ENCODE measurements around the gene SHISAL1. TPM values are rescaled to one million over a fixed set of nuclear protein-coding genes. Genes with fewer than 3 reads are reported as not detected.

SHISAL1 gene
- polyA plus RNA-seq, 1 donor (not counting 4 experiments of a cell fraction or from before 2014, with no cell fraction given) = 0.24 TPM

DNA sequence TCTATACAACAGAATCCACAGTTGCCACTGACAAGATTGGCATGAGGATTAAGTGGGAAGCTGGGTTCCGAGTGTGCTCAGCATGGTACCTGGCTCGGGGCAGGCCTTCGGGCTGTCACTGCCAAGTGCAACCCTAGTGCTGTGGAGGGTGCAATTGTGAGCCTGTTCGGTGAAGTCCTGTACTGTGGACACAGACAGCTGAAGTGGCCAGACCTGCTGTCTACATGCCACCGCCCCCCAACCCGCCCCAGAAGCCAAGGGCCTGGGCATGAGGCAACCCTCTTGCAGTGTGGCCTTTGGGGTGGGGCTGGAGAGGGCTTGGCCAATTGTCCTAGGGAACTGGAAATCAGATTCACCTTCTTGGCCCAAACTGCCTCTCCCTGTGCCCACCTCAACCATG lies 15.6 kb upstream of the SHISAL1 start:
- Histone ChIP-seq H3K4me3 (ENCODE audit: control insufficient read depth in 2 of 3, extremely low read depth in 1 of 3, insufficient read depth in 2 of 3, low read depth in 1 of 3, low read length in 3 of 3) (no peak overlapping the region), H3K27ac (ENCODE audit: control insufficient read depth, insufficient read depth, low read length) (no peak overlapping the region), H3K27me3 (ENCODE audit: control insufficient read depth, extremely low read depth, insufficient read depth, low read length) (peaks cover 63% of the 10 kb centered on the region), H3K4me1 (ENCODE audit: control insufficient read depth, extremely low read depth, insufficient read depth, low read length) (peaks cover 8% of the 10 kb centered on the region), H3K9me1 (ENCODE audit: control insufficient read depth, extremely low read depth, insufficient read depth, low read length) (no peaks in the 10 kb centered on the region), H3K36me3 (ENCODE audit: control insufficient read depth in 2 of 2, extremely low read depth in 1 of 2, insufficient read depth in 2 of 2, low read length in 2 of 2) (no peaks in the 10 kb centered on the region), H3K9ac (ENCODE audit: control insufficient read depth, extremely low read depth, insufficient read depth, low read length) (no peak overlapping the region), H2AFZ (ENCODE audit: control insufficient read depth, low read length) (no peak overlapping the region), H3K9me3 (ENCODE audit: control insufficient read depth, low read depth, low read length) (no peaks in the 10 kb centered on the region), H3K79me2 (ENCODE audit: control insufficient read depth, insufficient read depth, low read length) (no peaks in the 10 kb centered on the region), H3K4me2 (ENCODE audit: control insufficient read depth, extremely low read depth, insufficient read depth, low read depth, low read length) (no peak overlapping the region), H4K20me1 (ENCODE audit: control insufficient read depth, extremely low read depth, insufficient read depth, low read length) (no peaks in the 10 kb centered on the region)
- DNase-seq (ENCODE audit: low read depth, low spot score) = no peak
- TF ChIP-seq, protein P1, sequence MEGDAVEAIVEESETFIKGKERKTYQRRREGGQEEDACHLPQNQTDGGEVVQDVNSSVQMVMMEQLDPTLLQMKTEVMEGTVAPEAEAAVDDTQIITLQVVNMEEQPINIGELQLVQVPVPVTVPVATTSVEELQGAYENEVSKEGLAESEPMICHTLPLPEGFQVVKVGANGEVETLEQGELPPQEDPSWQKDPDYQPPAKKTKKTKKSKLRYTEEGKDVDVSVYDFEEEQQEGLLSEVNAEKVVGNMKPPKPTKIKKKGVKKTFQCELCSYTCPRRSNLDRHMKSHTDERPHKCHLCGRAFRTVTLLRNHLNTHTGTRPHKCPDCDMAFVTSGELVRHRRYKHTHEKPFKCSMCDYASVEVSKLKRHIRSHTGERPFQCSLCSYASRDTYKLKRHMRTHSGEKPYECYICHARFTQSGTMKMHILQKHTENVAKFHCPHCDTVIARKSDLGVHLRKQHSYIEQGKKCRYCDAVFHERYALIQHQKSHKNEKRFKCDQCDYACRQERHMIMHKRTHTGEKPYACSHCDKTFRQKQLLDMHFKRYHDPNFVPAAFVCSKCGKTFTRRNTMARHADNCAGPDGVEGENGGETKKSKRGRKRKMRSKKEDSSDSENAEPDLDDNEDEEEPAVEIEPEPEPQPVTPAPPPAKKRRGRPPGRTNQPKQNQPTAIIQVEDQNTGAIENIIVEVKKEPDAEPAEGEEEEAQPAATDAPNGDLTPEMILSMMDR (optimal IDR thresholded peaks at IDR 0.05 in 1 of 3, IDR thresholded peaks at IDR 0.05 in 1 of 3, conservative IDR thresholded peaks at IDR 0.05 in 1 of 3; ENCODE audit: extremely low read depth in 1 of 3, insufficient read depth in 2 of 3, low read length in 3 of 3) = no peak
- no peak for TF ChIP-seq EZH2 (IDR thresholded peaks at IDR 0.05; ENCODE audit: low read length)
- FAIRE-seq = no peak
- dilution Hi-C loops (cut with MboI; ENCODE audit: extremely low pct_ligation_motif_present, low sequenced_read_pairs) = no loop called here

DNA sequence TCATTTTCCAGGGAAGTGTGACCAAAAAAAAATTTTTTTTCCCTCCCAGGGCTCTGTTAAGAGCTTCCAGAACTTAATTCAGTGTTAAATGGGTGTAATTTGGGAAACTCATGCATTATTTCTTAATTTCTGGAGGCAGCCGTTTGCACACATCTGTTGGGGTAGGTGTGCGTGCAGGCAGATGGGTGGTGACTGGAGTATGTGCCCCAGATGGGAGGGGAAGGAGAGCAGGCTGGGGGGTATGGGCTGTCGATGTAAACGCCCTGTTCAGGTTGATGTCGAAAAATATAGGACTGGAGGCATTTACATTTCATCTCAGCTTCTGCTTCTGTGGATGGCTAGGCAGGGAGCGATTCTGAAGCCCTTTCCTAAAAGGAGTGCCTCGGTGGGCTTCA lies 13.7 kb upstream of the SHISAL1 start:
- peak overlapping the region; percentile 90 for H3K4me2 ChIP-seq (ENCODE audit: control insufficient read depth, extremely low read depth, insufficient read depth, low read depth, low read length)
- H3K79me2 ChIP-seq (ENCODE audit: control insufficient read depth, insufficient read depth, low read length) = no peaks in the 10 kb centered on the region
- FAIRE-seq (no peak), DNase-seq (ENCODE audit: low read depth, low spot score) (no peak)
- no peak overlapping the region for H3K27ac ChIP-seq (ENCODE audit: control insufficient read depth, insufficient read depth, low read length)
- H3K9me1 ChIP-seq (ENCODE audit: control insufficient read depth, extremely low read depth, insufficient read depth, low read length) = no peaks in the 10 kb centered on the region
- dilution Hi-C loops (cut with MboI; ENCODE audit: extremely low pct_ligation_motif_present, low sequenced_read_pairs) = no loop called here
- H2AFZ ChIP-seq (ENCODE audit: control insufficient read depth, low read length) = peak overlapping the region; percentile 87
- no peaks in the 10 kb centered on the region for H3K36me3 ChIP-seq (ENCODE audit: control insufficient read depth in 2 of 2, extremely low read depth in 1 of 2, insufficient read depth in 2 of 2, low read length in 2 of 2)
- no peaks in the 10 kb centered on the region for H3K9me3 ChIP-seq (ENCODE audit: control insufficient read depth, low read depth, low read length)
- peak overlapping the region in 2 of 3 experiments; percentile 81 to 84 for H3K4me3 ChIP-seq (ENCODE audit: control insufficient read depth in 2 of 3, extremely low read depth in 1 of 3, insufficient read depth in 2 of 3, low read depth in 1 of 3, low read length in 3 of 3)
- TF ChIP-seq, protein P1 (optimal IDR thresholded peaks at IDR 0.05 in 1 of 3, IDR thresholded peaks at IDR 0.05 in 1 of 3, conservative IDR thresholded peaks at IDR 0.05 in 1 of 3; ENCODE audit: extremely low read depth in 1 of 3, insufficient read depth in 2 of 3, low read length in 3 of 3) = no peak
- TF ChIP-seq EZH2 (IDR thresholded peaks at IDR 0.05; ENCODE audit: low read length) = no peak
- H4K20me1 ChIP-seq (ENCODE audit: control insufficient read depth, extremely low read depth, insufficient read depth, low read length) = no peaks in the 10 kb centered on the region
- peaks cover 8% of the 10 kb centered on the region for H3K4me1 ChIP-seq (ENCODE audit: control insufficient read depth, extremely low read depth, insufficient read depth, low read length)
- H3K9ac ChIP-seq (ENCODE audit: control insufficient read depth, extremely low read depth, insufficient read depth, low read length) = peak overlapping the region; percentile 77
- H3K27me3 ChIP-seq (ENCODE audit: control insufficient read depth, extremely low read depth, insufficient read depth, low read length) = peaks cover 54% of the 10 kb centered on the region
